ENCODE measurements around the gene TSHZ2. TPM values are rescaled to one million over a fixed set of nuclear protein-coding genes. Genes with fewer than 3 reads are reported as not detected.

TSHZ2 gene
- total and polyA plus RNA-seq, 2 of the 4 experiments (the other 2 are of a cell fraction), result under 0.01 to 0.02 TPM

GRCh38 chr20:53381568-53382262 lies 409.6 kb downstream of the TSHZ2 start:
- ChIA-PET CTCF (interaction anchor here (0.7 kb wide), 1 partner anchor 25 kb away, joined by 3 read pairs; no protein-coding TSS in a partner anchor), POLR2A (ENCODE audit: unreplicated experiment) (no interaction called here)
- H2AFZ ChIP-seq (replicated peaks; ENCODE audit: low read length, poor library complexity), result no peak overlapping the region
- DNase-seq, result no peak
- H4K5ac ChIP-seq (ENCODE audit: low read depth, low read length), result no peak overlapping the region
- H3K4me2 ChIP-seq (ENCODE audit: low read depth, low read length), result no peak overlapping the region
- H3K4me1 ChIP-seq (ENCODE audit: control insufficient read depth, insufficient read depth, low read length), result no peaks in the 10 kb centered on the region
- H2AK9ac ChIP-seq (replicated peaks; ENCODE audit: low read depth, low read length, poor library complexity), result no peak overlapping the region
- no peak overlapping the region for H3K18ac ChIP-seq (ENCODE audit: low read depth, low read length)
- dilution Hi-C loops (cut with HindIII; ENCODE audit: low sequenced_read_pairs, unreplicated experiment) (no loop called here), intact Hi-C loops (cut with micrococcal nuclease) (no loop called here), in situ Hi-C loops (cut with MboI; ENCODE audit: low sequenced_read_pairs) (no loop called here)
- H3K56ac ChIP-seq (ENCODE audit: extremely low read depth, insufficient read depth, low read length), result no peak overlapping the region
- H3K9me3 ChIP-seq (ENCODE audit: control insufficient read depth, insufficient read depth, low read length), result no peaks in the 10 kb centered on the region
- no peaks in the 10 kb centered on the region for H3K36me3 ChIP-seq (ENCODE audit: control insufficient read depth, insufficient read depth, low read length)
- no CpG with 5 or more reads among the region's 3 CpGs for WGBS, 2 experiments (ENCODE audit: extremely low coverage in 2 of 2, insufficient read length in 1 of 2)
- no peak overlapping the region for H2BK15ac ChIP-seq (ENCODE audit: low read depth, low read length)
- TF ChIP-seq MXI1 (IDR thresholded peaks at IDR 0.05; ENCODE audit: borderline replicate concordance, low read depth, low read length), result no peak
- no peak for TF ChIP-seq MAZ (IDR thresholded peaks at IDR 0.05; ENCODE audit: borderline replicate concordance, low read depth, low read length)
- no peak for TF ChIP-seq CHD1 (IDR thresholded peaks at IDR 0.05; ENCODE audit: low read depth, low read length)
- TF ChIP-seq FOS (IDR thresholded peaks at IDR 0.05; ENCODE audit: low read depth, low read length), result no peak
- TF ChIP-seq USF2 (IDR thresholded peaks at IDR 0.05; ENCODE audit: low read depth, low read length), result no peak
- TF ChIP-seq NFE2L2 (IDR thresholded peaks at IDR 0.05; ENCODE audit: low read depth, low read length), result no peak
- no peak for TF ChIP-seq RAD21 (IDR thresholded peaks at IDR 0.05; ENCODE audit: low read length)
- TF ChIP-seq RFX5 (IDR thresholded peaks at IDR 0.05; ENCODE audit: low read depth, low read length), result no peak
- TF ChIP-seq RCOR1 (IDR thresholded peaks at IDR 0.05; ENCODE audit: insufficient replicate concordance, low read length), result no peak
- no peak for TF ChIP-seq CTCF (conservative IDR thresholded peaks at IDR 0.05; ENCODE audit: low read depth, low read length)
- no peak overlapping the region for H2BK120ac ChIP-seq (ENCODE audit: low read depth, low read length)
- no peak overlapping the region for H2BK20ac ChIP-seq (ENCODE audit: low read depth, low read length)
- H3K4ac ChIP-seq (ENCODE audit: low read depth, low read length), result no peak overlapping the region
- no peak overlapping the region for H3K14ac ChIP-seq (replicated peaks; ENCODE audit: low read depth, low read length)
- H3K27ac ChIP-seq (ENCODE audit: insufficient read depth, low read length), result no peak overlapping the region
- H2BK5ac ChIP-seq (ENCODE audit: low read depth, low read length, poor library complexity, severe bottlenecking), result no peak overlapping the region
- no peak overlapping the region for H4K8ac ChIP-seq (ENCODE audit: low read depth in 2 of 2, low read length in 2 of 2)
- H2AK5ac ChIP-seq (ENCODE audit: low read depth, low read length), result no peak overlapping the region
- H3K79me1 ChIP-seq (ENCODE audit: low read depth in 1 of 2, low read length in 2 of 2), result no peaks in the 10 kb centered on the region
- no peak overlapping the region for H4K91ac ChIP-seq (ENCODE audit: insufficient read depth, low read depth, low read length)
- no peak overlapping the region for H3K4me3 ChIP-seq (ENCODE audit: insufficient read depth, low read depth, low read length)
- no peaks in the 10 kb centered on the region for H4K20me1 ChIP-seq (ENCODE audit: insufficient read depth, low read length)
- no peak overlapping the region for H3K9ac ChIP-seq (ENCODE audit: low read depth, low read length)
- no peaks in the 10 kb centered on the region for H3K9me1 ChIP-seq (ENCODE audit: insufficient read depth, low read length)
- H3K23ac ChIP-seq (ENCODE audit: low read depth, low read length), result no peak overlapping the region
- no TSS peak for BruUV-seq (replicated peaks)
- H3K27me3 ChIP-seq (ENCODE audit: control insufficient read depth, insufficient read depth, low read length), result no peaks in the 10 kb centered on the region
- no peak for ATAC-seq (ENCODE audit: low read depth)

Data from IMR-90 (cell line).